ENCODE measurements around the gene AK4.

- TF ChIP-seq CTCF (IDR thresholded peaks at IDR 0.05; ENCODE audit: borderline replicate concordance, extremely low read depth, low read length, poor library complexity, severe bottlenecking) = no peak
- TF ChIP-seq EZH2 (IDR thresholded peaks at IDR 0.05; ENCODE audit: borderline replicate concordance, low read depth, low read length, severe bottlenecking) = no peak
These were observed 81.8 kb downstream of the AK4 start for GRCh38 chr1:65229754-65230339.

Measured in DND-41 (cell line).